Endodermal cell (in vitro differentiated cells): ENCODE data around the gene PRG3. TPM values are rescaled to one million over a fixed set of nuclear protein-coding genes. Genes with fewer than 3 reads are reported as not detected.

ENCODE experiments used
- DNase-seq: peaks from one replicate; pipeline ENCODE4 v3.0.0-alpha.2; 2017
- H3K27ac ChIP-seq: 2 replicates; pipeline ENCODE4 v1.5.1; 2013; ENCODE audit warnings: mild to moderate bottlenecking, low read depth, low read length, moderate library complexity
- H3K27me3 ChIP-seq: 2 replicates; pipeline ENCODE4 v1.6.1; 2013; ENCODE audit warnings: mild to moderate bottlenecking, low read length, moderate library complexity; ENCODE audit not compliant: insufficient read depth, control insufficient read depth, poor library complexity, severe bottlenecking
- H3K36me3 ChIP-seq: 2 replicates; pipeline ENCODE4 v1.7.0; 2013; ENCODE audit warnings: mild to moderate bottlenecking, low read length, moderate library complexity; ENCODE audit not compliant: control insufficient read depth, insufficient read depth
- H3K4me1 ChIP-seq: one replicate; pipeline ENCODE4 v1.7.0; 2013; ENCODE audit warnings: low read length; ENCODE audit not compliant: control insufficient read depth, insufficient read depth
- H3K4me3 ChIP-seq: 2 replicates; pipeline ENCODE4 v1.5.1; 2013; ENCODE audit warnings: mild to moderate bottlenecking, low read length, moderate library complexity
- H3K9ac ChIP-seq: 2 replicates; pipeline ENCODE4 v1.6.1; 2013; ENCODE audit warnings: mild to moderate bottlenecking, low read length, moderate library complexity; ENCODE audit not compliant: poor library complexity, severe bottlenecking; ENCODE audit errors: extremely low read depth
- H3K9me3 ChIP-seq: 2 replicates; pipeline ENCODE4 v1.6.1; 2013; ENCODE audit warnings: mild to moderate bottlenecking, low read length, moderate library complexity; ENCODE audit not compliant: control insufficient read depth
- H3K27ac Mint-ChIP-seq: 2 replicates; pipeline ENCODE4 v1.8.0; 2020; ENCODE audit warnings: mixed read lengths
- H3K27me3 Mint-ChIP-seq: 2 replicates; pipeline ENCODE4 v1.8.0; 2021; ENCODE audit warnings: mild to moderate bottlenecking, mixed read lengths; ENCODE audit not compliant: insufficient read depth
- H3K36me3 Mint-ChIP-seq: 2 replicates; pipeline ENCODE4 v1.8.0; 2020; ENCODE audit warnings: low read depth, mixed read lengths
- H3K4me1 Mint-ChIP-seq: 2 replicates; pipeline ENCODE4 v1.8.0; 2020; ENCODE audit warnings: mixed read lengths
- H3K4me3 Mint-ChIP-seq: 2 replicates; pipeline ENCODE4 v1.8.0; 2020; ENCODE audit warnings: mild to moderate bottlenecking, moderate library complexity, mixed read lengths
- H3K9me3 Mint-ChIP-seq: 2 replicates; pipeline ENCODE4 v1.8.0; 2020; ENCODE audit warnings: mild to moderate bottlenecking, mixed read lengths
- CTCF ChIP-seq: fragments of 200-600 bp; sonication (generic); conservative IDR thresholded peaks from 2 replicates; pipeline ENCODE4 v1.5.0; 2021; ENCODE audit warnings: antibody characterized with exemption, mild to moderate bottlenecking
- WGBS, 2 experiments: methylation state at CpG; one replicate each; pipeline versions ENCODE4 v1.1.5 to v1.1.7; 2013; ENCODE audit warnings: missing lambda C conversion rate in 2 of 2, mixed read lengths in 1 of 2; ENCODE audit not compliant: insufficient coverage in 1 of 2, insufficient read length in 1 of 2; 5-methylcytosine and 5-hydroxymethylcytosine counted together
- total RNA-seq, 2 donors: library from RNA; stranded (reverse); fragmentation: NEBNext Ultra II Directional in 1 of 2; extraction: Animal tissue kit (Norgen Biotek cat#: 25700) in 1 of 2; gene quantifications; 2 replicates in 1 of 2; 3 replicates in 1 of 2; pipeline ENCODE4 v1.2.1, GENCODE V29; 2021

Gene PRG3
- total RNA-seq, 2 donors from 2014 or later, result not detected

GRCh38 chr11:57407941-57408475 is 27.1 kb upstream of the PRG3 start:
- 95 to 98% methylated on average over 7 to 8 of the region's 8 CpGs for WGBS, 2 experiments
- H3K4me1 ChIP-seq, result no peaks in the 10 kb centered on the region
- H3K36me3 ChIP-seq, result no peaks in the 10 kb centered on the region
- no peak for TF ChIP-seq CTCF
- no peaks in the 10 kb centered on the region for H3K4me1 Mint-ChIP-seq
- no peaks in the 10 kb centered on the region for H3K9me3 ChIP-seq
- H3K36me3 Mint-ChIP-seq, result peaks cover 21% of the 10 kb centered on the region
- no peak overlapping the region for H3K4me3 Mint-ChIP-seq
- no peak overlapping the region for H3K4me3 ChIP-seq
- H3K9me3 Mint-ChIP-seq, result peaks cover 4% of the 10 kb centered on the region
- no peak overlapping the region for H3K27ac ChIP-seq
- no peaks in the 10 kb centered on the region for H3K27me3 Mint-ChIP-seq
- H3K27ac Mint-ChIP-seq, result no peak overlapping the region
- no peaks in the 10 kb centered on the region for H3K27me3 ChIP-seq
- no peak for DNase-seq
- H3K9ac ChIP-seq, result no peak overlapping the region

GRCh38 chr11:57407010-57407920 is 26.3 kb upstream of the PRG3 start:
- WGBS, 2 experiments, result 94 to 96% methylated on average over 6 to 9 of the region's 9 CpGs
- no peak overlapping the region for H3K4me3 Mint-ChIP-seq

GRCh38 chr11:57406337-57406904 is 25.5 kb upstream of the PRG3 start:
- 85 to 96% methylated on average over 3 to 4 of the region's 4 CpGs for WGBS, 2 experiments
- DNase-seq, result no peak
- H3K36me3 Mint-ChIP-seq, result peaks cover 18% of the 10 kb centered on the region
- H3K27me3 ChIP-seq, result no peaks in the 10 kb centered on the region
- H3K27ac ChIP-seq, result no peak overlapping the region
- H3K27me3 Mint-ChIP-seq, result no peaks in the 10 kb centered on the region
- H3K9ac ChIP-seq, result no peak overlapping the region
- TF ChIP-seq CTCF, result no peak
- H3K27ac Mint-ChIP-seq, result no peak overlapping the region
- no peaks in the 10 kb centered on the region for H3K36me3 ChIP-seq
- H3K9me3 Mint-ChIP-seq, result peaks cover 4% of the 10 kb centered on the region
- no peak overlapping the region for H3K4me3 Mint-ChIP-seq
- H3K4me1 Mint-ChIP-seq, result peaks cover 7% of the 10 kb centered on the region
- no peaks in the 10 kb centered on the region for H3K9me3 ChIP-seq
- H3K4me1 ChIP-seq, result no peaks in the 10 kb centered on the region
- no peak overlapping the region for H3K4me3 ChIP-seq

More at GRCh38 chr11:57407010-57407920, 26.3 kb upstream of the PRG3 start:
- H3K4me1 ChIP-seq, result no peaks in the 10 kb centered on the region
- H3K36me3 ChIP-seq, result no peaks in the 10 kb centered on the region
- no peak for TF ChIP-seq CTCF
- H3K4me1 Mint-ChIP-seq, result peaks cover 6% of the 10 kb centered on the region
- no peaks in the 10 kb centered on the region for H3K9me3 ChIP-seq
- H3K27me3 Mint-ChIP-seq, result no peaks in the 10 kb centered on the region
- H3K36me3 Mint-ChIP-seq, result peaks cover 21% of the 10 kb centered on the region
- H3K9ac ChIP-seq, result no peak overlapping the region
- H3K9me3 Mint-ChIP-seq, result peaks cover 4% of the 10 kb centered on the region
- no peak overlapping the region for H3K27ac ChIP-seq
- DNase-seq, result no peak
- H3K27me3 ChIP-seq, result no peaks in the 10 kb centered on the region
- no peak overlapping the region for H3K4me3 ChIP-seq
- H3K27ac Mint-ChIP-seq, result no peak overlapping the region
